T-cell (primary cell): Measurements from ENCODE around the gene IL2RA. TPM values are rescaled to one million over a fixed set of nuclear protein-coding genes. Genes with fewer than 3 reads are reported as not detected.

Source experiments
- ATAC-seq, 4 experiments: fragments of 200-7000 bp in 3 of 4; fragments of 150-1000 bp in 1 of 4; cut with Tn5 transposase; replicated peaks in 1 of 4; 1 replicate in 3 of 4; 2 replicates in 1 of 4; pipeline ENCODE4 v1.10.0; 2021; ENCODE audit warnings: moderate library complexity in 3 of 4, mild to moderate bottlenecking in 2 of 4, moderate number of reproducible peaks in 1 of 4
- CTCF ChIA-PET, 2 donors: fragments of 300-600 bp; sonication (Branson Sonifier 250); formaldehyde crosslinking; loops; one replicate each; lab custom pipeline; 2022; ENCODE audit warnings: antibody characterized with exemption in 2 of 2; lab: Charles Lee
- POLR2A ChIA-PET, 2 donors: fragments of 300-600 bp; sonication (Branson Sonifier 250); formaldehyde crosslinking; loops; one replicate each; lab custom pipeline; 2022; ENCODE audit warnings: antibody characterized with exemption in 2 of 2; lab: Charles Lee
- DNase-seq, 35 experiments: peaks; one replicate each; pipeline versions ENCODE4 v3.0.0 to v3.0.0-alpha.2; 2013 to 2023
- H3K27ac ChIP-seq: one replicate; pipeline ENCODE4 v1.5.1; 2013; ENCODE audit warnings: low read length
- H3K27me3 ChIP-seq, 2 experiments: replicated peaks in 1 of 2; 1 replicate in 1 of 2; 2 replicates in 1 of 2; pipeline versions ENCODE4 v1.6.1 to v1.7.0; 2013; ENCODE audit warnings: low read length in 1 of 2, mixed read lengths in 1 of 2; ENCODE audit not compliant: control insufficient read depth in 2 of 2, insufficient read depth in 2 of 2; ENCODE audit errors: extremely low read depth in 1 of 2
- H3K36me3 ChIP-seq, 2 donors: 1 replicate in 1 of 2; 2 replicates in 1 of 2; pipeline versions ENCODE4 v1.6.1 to v1.7.0; 2013; ENCODE audit warnings: low read length in 1 of 2; ENCODE audit not compliant: control insufficient read depth in 2 of 2, insufficient read depth in 1 of 2; ENCODE audit errors: extremely low read depth in 1 of 2
- H3K4me1 ChIP-seq, 2 experiments: 1 replicate in 1 of 2; 2 replicates in 1 of 2; pipeline versions ENCODE4 v1.6.1 to v1.7.0; 2013; ENCODE audit warnings: low read length in 2 of 2, mixed read lengths in 1 of 2; ENCODE audit not compliant: insufficient read depth in 2 of 2, control insufficient read depth in 1 of 2; ENCODE audit errors: extremely low read depth in 1 of 2
- H3K4me3 ChIP-seq, 2 donors: 1 replicate in 1 of 2; 2 replicates in 1 of 2; pipeline versions ENCODE4 v1.5.1 to v1.7.0; 2013; ENCODE audit warnings: mild to moderate bottlenecking in 2 of 2, low read length in 1 of 2, moderate library complexity in 1 of 2; ENCODE audit not compliant: control insufficient read depth in 1 of 2; ENCODE audit errors: extremely low read depth in 1 of 2
- H3K9me3 ChIP-seq: 2 replicates; pipeline ENCODE4 v1.7.0; 2013
- H3K27ac Mint-ChIP-seq, 2 donors: one replicate each; pipeline ENCODE4 v1.8.0; 2020 to 2021; ENCODE audit warnings: mild to moderate bottlenecking in 2 of 2, mixed read lengths in 2 of 2
- H3K27me3 Mint-ChIP-seq, 2 donors: one replicate each; pipeline ENCODE4 v1.8.0; 2021 to 2022; ENCODE audit warnings: mixed read lengths in 2 of 2
- H3K36me3 Mint-ChIP-seq: one replicate; pipeline ENCODE4 v1.8.0; 2021; ENCODE audit warnings: mixed read lengths
- H3K4me1 Mint-ChIP-seq, 3 donors: one replicate each; pipeline ENCODE4 v1.8.0; 2020 to 2022; ENCODE audit warnings: mixed read lengths in 3 of 3, mild to moderate bottlenecking in 1 of 3
- H3K4me3 Mint-ChIP-seq, 3 donors: one replicate each; pipeline ENCODE4 v1.8.0; 2020 to 2022; ENCODE audit warnings: mild to moderate bottlenecking in 3 of 3, mixed read lengths in 3 of 3, moderate library complexity in 3 of 3
- H3K9me3 Mint-ChIP-seq, 3 donors: one replicate each; pipeline ENCODE4 v1.8.0; 2020 to 2022; ENCODE audit warnings: mixed read lengths in 3 of 3
- WGBS: methylation state at CpG from one replicate; pipeline ENCODE4 v1.1.5; 2013; ENCODE audit warnings: missing lambda C conversion rate; ENCODE audit not compliant: insufficient coverage; 5-methylcytosine and 5-hydroxymethylcytosine counted together
- total RNA-seq, 35 experiments: library from RNA in 6 of 35; stranded (reverse) in 6 of 35; fragments of 120-200 nt in 1 of 35; gene quantifications; one replicate each; pipeline versions ENCODE4 v1.2.1 to v1.2.4 and lab custom pipeline; 2013 to 2026

IL2RA gene
- total RNA-seq, 5 donors from 2014 or later (not counting 1 experiment from before 2014, with no cell fraction given) = 19.9 to 40.4 (median 28.1) TPM

GRCh38 chr10:5970527-5970926, 91.6 kb downstream of the IL2RA start:
- H3K27ac ChIP-seq = no peak overlapping the region
- CTCF ChIA-PET = no interaction called here
- POLR2A ChIA-PET = no interaction called here
- no peak overlapping the region for H3K4me3 ChIP-seq
- Mint-ChIP-seq H3K36me3 (peaks cover 5% of the 10 kb centered on the region), H3K4me3 (no peak overlapping the region), H3K4me1 (peaks cover 26 to 46% (median 41%) of the 10 kb centered on the region in 3 donors), H3K27me3 (no peaks in the 10 kb centered on the region), H3K27ac (peak overlapping the region; percentile 7 to 65), H3K9me3 (no peaks in the 10 kb centered on the region)
- no peaks in the 10 kb centered on the region for H3K27me3 ChIP-seq
- 78% methylated on average over 1 of the region's 3 CpGs for WGBS
- no peak for ATAC-seq
- no peaks in the 10 kb centered on the region for H3K9me3 ChIP-seq
- DNase-seq = no peak
- peaks cover 0 to 9% of the 10 kb centered on the region in 2 experiments for H3K4me1 ChIP-seq
- H3K36me3 ChIP-seq = peaks cover 0 to 4% of the 10 kb centered on the region in 2 donors

- peaks cover 21 to 42% (median 37%) of the 10 kb centered on the region in 3 donors for H3K4me1 Mint-ChIP-seq
- Histone ChIP-seq H3K36me3 (peaks cover 0 to 7% of the 10 kb centered on the region in 2 donors), H3K9me3 (no peaks in the 10 kb centered on the region), H3K27ac (no peak overlapping the region), H3K4me3 (no peak overlapping the region), H3K4me1 (peaks cover 0 to 5% of the 10 kb centered on the region in 2 experiments), H3K27me3 (no peaks in the 10 kb centered on the region)
- CTCF ChIA-PET = no interaction called here
- no CpG with 5 or more reads among the region's 2 CpGs for WGBS
- H3K27ac Mint-ChIP-seq = peak overlapping the region; percentile 7 to 65
- H3K36me3 Mint-ChIP-seq = peaks cover 7% of the 10 kb centered on the region
- DNase-seq = no peak
- no peaks in the 10 kb centered on the region for H3K27me3 Mint-ChIP-seq
- H3K4me3 Mint-ChIP-seq = no peak overlapping the region
- no peak for ATAC-seq
- no peaks in the 10 kb centered on the region for H3K9me3 Mint-ChIP-seq
- POLR2A ChIA-PET = no interaction called here
Observed at GRCh38 chr10:5970066-5970465, 92.1 kb downstream of the IL2RA start.

GRCh38 chr10:5968681-5969453, 93.3 kb downstream of the IL2RA start:
- CTCF ChIA-PET = interaction anchor here in 1 of 2 donors (0.5 kb wide), 1 partner anchor 177 kb away, joined by 4 read pairs; no protein-coding TSS in a partner anchor
- ATAC-seq (no peak), DNase-seq (no peak)
- no peak overlapping the region for H3K4me3 ChIP-seq
- H3K27me3 ChIP-seq = no peaks in the 10 kb centered on the region
- WGBS = 94% methylated on average over 6 of the region's 9 CpGs
- peaks cover 0 to 5% of the 10 kb centered on the region in 2 experiments for H3K4me1 ChIP-seq
- H3K36me3 ChIP-seq = peaks cover 0 to 15% of the 10 kb centered on the region in 2 donors
- POLR2A ChIA-PET = interaction anchor here in 1 of 2 donors (0.6 kb wide), 1 partner anchor 131 kb away, joined by 3 read pairs; no protein-coding TSS in a partner anchor
- Mint-ChIP-seq H3K9me3 (no peaks in the 10 kb centered on the region), H3K4me3 (no peak overlapping the region), H3K27me3 (no peaks in the 10 kb centered on the region), H3K4me1 (peaks cover 19 to 35% (median 31%) of the 10 kb centered on the region in 3 donors), H3K27ac (no peak overlapping the region), H3K36me3 (peaks cover 7% of the 10 kb centered on the region)
- H3K9me3 ChIP-seq = no peaks in the 10 kb centered on the region
- no peak overlapping the region for H3K27ac ChIP-seq

DNA sequence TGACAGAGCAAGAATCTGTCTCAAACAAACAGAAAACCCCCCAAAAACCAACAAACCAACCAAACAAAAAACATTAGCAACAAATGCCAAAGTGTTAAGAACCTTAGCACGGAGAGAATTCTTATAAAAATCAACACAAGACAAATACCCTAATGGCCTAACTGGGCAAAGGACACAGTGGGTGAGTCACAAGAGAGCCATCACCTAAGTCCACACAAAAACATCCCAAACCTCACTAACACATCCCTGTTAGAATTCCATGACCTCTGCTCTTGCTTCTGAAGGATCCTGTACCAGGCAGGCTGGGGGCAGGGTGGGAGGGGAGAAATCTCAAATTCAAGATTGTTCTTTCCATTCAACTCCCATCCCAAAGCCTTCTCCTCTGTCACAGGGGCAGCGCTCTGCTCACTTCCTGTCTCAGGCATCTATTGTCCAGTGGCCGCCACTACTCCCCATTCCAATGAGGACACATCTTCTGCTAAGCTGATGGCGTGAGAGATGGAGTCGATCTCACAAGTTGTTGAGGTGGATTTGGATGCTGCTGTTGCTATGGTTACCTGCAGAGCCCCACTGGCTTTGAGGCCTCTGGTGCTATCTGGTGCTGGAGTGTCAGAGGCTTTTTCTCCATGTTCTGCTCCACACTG, 94.0 kb downstream of the IL2RA start:
- Histone ChIP-seq H3K27ac (no peak overlapping the region), H3K36me3 (peaks cover 0 to 16% of the 10 kb centered on the region in 2 donors), H3K27me3 (no peaks in the 10 kb centered on the region), H3K9me3 (no peaks in the 10 kb centered on the region), H3K4me3 (no peak overlapping the region), H3K4me1 (peaks cover 0 to 5% of the 10 kb centered on the region in 2 experiments)
- no peak for ATAC-seq
- Mint-ChIP-seq H3K4me3 (no peak overlapping the region), H3K27me3 (no peaks in the 10 kb centered on the region), H3K36me3 (peaks cover 7% of the 10 kb centered on the region), H3K9me3 (no peaks in the 10 kb centered on the region), H3K4me1 (peaks cover 19 to 33% (median 29%) of the 10 kb centered on the region in 3 donors), H3K27ac (no peak overlapping the region)
- no peak for DNase-seq
- POLR2A ChIA-PET = no interaction called here
- CTCF ChIA-PET = no interaction called here
- 100% methylated on average over 1 of the region's 5 CpGs for WGBS

- Mint-ChIP-seq H3K27ac (no peak overlapping the region), H3K4me1 (peaks cover 6 to 10% (median 6%) of the 10 kb centered on the region in 3 donors), H3K27me3 (no peaks in the 10 kb centered on the region), H3K4me3 (no peak overlapping the region), H3K36me3 (peaks cover 19% of the 10 kb centered on the region), H3K9me3 (no peaks in the 10 kb centered on the region)
- Histone ChIP-seq H3K36me3 (peaks cover 0 to 24% of the 10 kb centered on the region in 2 donors), H3K4me1 (no peaks in the 10 kb centered on the region), H3K27ac (no peak overlapping the region), H3K4me3 (no peak overlapping the region), H3K9me3 (no peaks in the 10 kb centered on the region), H3K27me3 (no peaks in the 10 kb centered on the region)
- ChIA-PET CTCF (no interaction called here), POLR2A (no interaction called here)
- DNase-seq (no peak), ATAC-seq (no peak)
- whole genome bisulfite sequencing = 95% methylated on average over 4 of the region's 8 CpGs
Observed at GRCh38 chr10:5965266-5965665, 96.9 kb downstream of the IL2RA start.

GRCh38 chr10:5964736-5965135, 97.4 kb downstream of the IL2RA start:
- WGBS = 94% methylated on average over 7 of the region's 13 CpGs
- Histone ChIP-seq H3K27ac (no peak overlapping the region), H3K27me3 (no peaks in the 10 kb centered on the region), H3K36me3 (peaks cover 0 to 29% of the 10 kb centered on the region in 2 donors), H3K4me1 (no peaks in the 10 kb centered on the region), H3K4me3 (no peak overlapping the region), H3K9me3 (no peaks in the 10 kb centered on the region)
- DNase-seq (no peak), ATAC-seq (no peak)
- ChIA-PET CTCF (no interaction called here), POLR2A (no interaction called here)
- Mint-ChIP-seq H3K4me1 (peaks cover under 1 to 5% (median 1%) of the 10 kb centered on the region in 3 donors), H3K27me3 (no peaks in the 10 kb centered on the region), H3K27ac (no peak overlapping the region), H3K36me3 (peaks cover 18% of the 10 kb centered on the region), H3K4me3 (no peak overlapping the region), H3K9me3 (no peaks in the 10 kb centered on the region)
